ENCODE results near the gene MOB4.
"Not testable (repeated sequence)": the region's sequence is repeated elsewhere in the genome, so short reads cannot be mapped to it uniquely, and the experiment has no call there.

MOB4 gene

GRCh38 chr2:197573608-197574007 is 57.7 kb downstream of the MOB4 start:
- no peaks in the 10 kb centered on the region for H3K27me3 ChIP-seq (ENCODE audit: control insufficient read depth, insufficient read depth, low read length)
- no peak overlapping the region for H3K9ac ChIP-seq (ENCODE audit: low read length)
- H3K4me3 ChIP-seq (ENCODE audit: low read length): no peak overlapping the region
- H3K36me3 ChIP-seq (ENCODE audit: control insufficient read depth, insufficient read depth, low read length): no peaks in the 10 kb centered on the region
- H3K4me1 ChIP-seq (ENCODE audit: control insufficient read depth, insufficient read depth, low read length): no peaks in the 10 kb centered on the region
- H3K27ac ChIP-seq (ENCODE audit: low read depth, low read length): no peak overlapping the region

DNA sequence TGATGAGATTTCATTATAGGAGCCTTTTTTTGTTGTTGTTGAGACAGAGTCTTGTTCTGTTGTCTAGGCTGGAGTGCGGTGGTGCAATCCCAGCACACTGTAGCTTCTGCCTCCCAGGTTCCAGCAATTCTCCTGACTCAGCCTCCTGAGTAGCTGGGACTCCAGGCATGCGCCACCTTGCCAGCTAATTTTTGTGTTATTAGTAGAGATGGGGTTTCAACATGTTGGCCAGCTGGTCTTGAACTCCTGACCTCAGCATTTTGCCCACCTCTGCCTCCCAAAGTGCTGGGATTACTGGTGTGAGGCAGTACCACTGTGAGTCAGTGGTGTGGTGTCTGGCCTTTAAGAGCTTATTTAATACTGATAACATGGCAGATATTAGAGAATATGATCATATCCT is 60.1 kb downstream of the MOB4 start:
- no peak overlapping the region for H3K27ac ChIP-seq (ENCODE audit: low read depth, low read length)
- H3K4me1 ChIP-seq (ENCODE audit: control insufficient read depth, insufficient read depth, low read length): no peaks in the 10 kb centered on the region
- no peak overlapping the region for H3K9ac ChIP-seq (ENCODE audit: low read length)
- no peak overlapping the region for H3K4me3 ChIP-seq (ENCODE audit: low read length)
- H3K36me3 ChIP-seq (ENCODE audit: control insufficient read depth, insufficient read depth, low read length): no peaks in the 10 kb centered on the region
- H3K27me3 ChIP-seq (ENCODE audit: control insufficient read depth, insufficient read depth, low read length): no peaks in the 10 kb centered on the region

DNA sequence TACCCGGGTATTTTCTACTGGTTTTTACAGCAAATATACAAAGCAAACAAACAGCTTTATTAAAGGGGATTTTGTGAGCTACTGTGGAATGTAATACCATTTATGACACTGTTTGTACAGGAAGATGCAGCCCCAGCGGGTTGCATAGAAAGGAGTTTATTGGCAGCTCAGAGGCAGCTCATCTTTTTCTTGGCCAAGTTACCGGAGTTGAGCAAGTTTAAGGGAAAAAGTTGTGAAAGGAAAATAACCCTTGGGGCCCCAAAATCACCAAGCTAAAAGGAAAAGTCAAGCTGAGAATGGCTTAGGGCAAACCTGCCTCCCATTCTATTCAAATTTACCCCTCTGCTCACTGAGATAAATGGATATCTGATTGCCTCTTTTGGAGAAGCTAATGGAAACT is 60.8 kb downstream of the MOB4 start:
- no peak overlapping the region for H3K4me3 ChIP-seq (ENCODE audit: low read length)
- no peak overlapping the region for H3K9ac ChIP-seq (ENCODE audit: low read length)
- no peaks in the 10 kb centered on the region for H3K36me3 ChIP-seq (ENCODE audit: control insufficient read depth, insufficient read depth, low read length)
- H3K27me3 ChIP-seq (ENCODE audit: control insufficient read depth, insufficient read depth, low read length): no peaks in the 10 kb centered on the region
- no peak overlapping the region for H3K27ac ChIP-seq (ENCODE audit: low read depth, low read length)
- H3K4me1 ChIP-seq (ENCODE audit: control insufficient read depth, insufficient read depth, low read length): no peaks in the 10 kb centered on the region

GRCh38 chr2:197577446-197577845 is 61.6 kb downstream of the MOB4 start:
- no peaks in the 10 kb centered on the region for H3K4me1 ChIP-seq (ENCODE audit: control insufficient read depth, insufficient read depth, low read length)
- H3K36me3 ChIP-seq (ENCODE audit: control insufficient read depth, insufficient read depth, low read length): no peaks in the 10 kb centered on the region
- H3K4me3 ChIP-seq (ENCODE audit: low read length): no peak overlapping the region
- H3K27me3 ChIP-seq (ENCODE audit: control insufficient read depth, insufficient read depth, low read length): no peaks in the 10 kb centered on the region
- no peak overlapping the region for H3K9ac ChIP-seq (ENCODE audit: low read length)
- no peak overlapping the region for H3K27ac ChIP-seq (ENCODE audit: low read depth, low read length)

- H3K9ac ChIP-seq (ENCODE audit: low read length); H3K27me3 ChIP-seq (ENCODE audit: control insufficient read depth, insufficient read depth, low read length); H3K27ac ChIP-seq (ENCODE audit: low read depth, low read length); H3K36me3 ChIP-seq (ENCODE audit: control insufficient read depth, insufficient read depth, low read length); H3K4me1 ChIP-seq (ENCODE audit: control insufficient read depth, insufficient read depth, low read length); H3K4me3 ChIP-seq (ENCODE audit: low read length): not testable (repeated sequence)
These were observed 62.4 kb downstream of the MOB4 start for GRCh38 chr2:197578294-197578693.

DNA sequence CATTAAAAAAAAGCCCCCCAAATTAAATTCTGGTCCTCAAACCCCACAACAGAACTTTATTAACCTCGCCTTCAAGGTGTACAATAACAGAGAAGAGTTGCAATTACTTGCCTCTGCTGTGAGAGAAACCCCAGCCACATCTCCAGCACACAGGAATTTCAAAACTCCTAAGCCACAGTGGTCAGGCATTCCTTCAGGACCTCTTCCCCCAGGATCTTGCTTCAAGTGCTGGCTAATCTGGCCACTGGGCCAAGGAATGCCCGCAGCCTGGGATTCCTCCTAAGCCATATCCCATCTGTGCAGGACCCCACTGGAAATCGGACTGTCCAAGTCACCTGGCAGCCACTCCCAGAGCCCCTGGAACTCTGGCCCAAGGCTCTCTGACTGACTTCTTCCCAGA is 64.3 kb downstream of the MOB4 start:
- H3K36me3 ChIP-seq (ENCODE audit: control insufficient read depth, insufficient read depth, low read length); H3K9ac ChIP-seq (ENCODE audit: low read length); H3K4me1 ChIP-seq (ENCODE audit: control insufficient read depth, insufficient read depth, low read length); H3K27me3 ChIP-seq (ENCODE audit: control insufficient read depth, insufficient read depth, low read length); H3K4me3 ChIP-seq (ENCODE audit: low read length); H3K27ac ChIP-seq (ENCODE audit: low read depth, low read length): not testable (repeated sequence)

DNA sequence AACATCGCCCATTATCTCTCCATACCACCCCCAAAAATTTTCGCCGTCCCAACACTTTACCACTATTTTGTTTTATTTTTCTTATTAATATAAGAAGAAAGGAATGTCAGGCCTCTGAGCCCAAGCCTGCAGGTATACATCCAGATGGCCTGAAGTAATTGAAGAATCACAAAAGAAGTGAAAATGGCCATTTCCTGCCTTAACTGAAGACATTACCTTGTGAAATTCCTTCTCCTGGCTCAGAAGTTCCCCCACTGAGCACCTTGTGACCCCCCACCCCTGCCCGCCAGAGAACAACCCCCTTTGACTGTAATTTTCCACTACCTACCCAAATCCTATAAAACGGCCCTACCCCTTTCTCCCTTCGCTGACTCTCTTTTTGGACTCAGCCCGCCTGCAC is 71.4 kb downstream of the MOB4 start:
- not testable (repeated sequence) for H3K27ac ChIP-seq (ENCODE audit: low read depth, low read length); H3K4me3 ChIP-seq (ENCODE audit: low read length); H3K9ac ChIP-seq (ENCODE audit: low read length); H3K27me3 ChIP-seq (ENCODE audit: control insufficient read depth, insufficient read depth, low read length); H3K4me1 ChIP-seq (ENCODE audit: control insufficient read depth, insufficient read depth, low read length); H3K36me3 ChIP-seq (ENCODE audit: control insufficient read depth, insufficient read depth, low read length)

GRCh38 chr2:197591339-197592072 is 75.6 kb downstream of the MOB4 start:
- Histone ChIP-seq H3K36me3 (ENCODE audit: control insufficient read depth, insufficient read depth, low read length) (no peaks in the 10 kb centered on the region), H3K4me1 (ENCODE audit: control insufficient read depth, insufficient read depth, low read length) (no peaks in the 10 kb centered on the region), H3K9ac (ENCODE audit: low read length) (no peak overlapping the region), H3K27ac (ENCODE audit: low read depth, low read length) (no peak overlapping the region), H3K4me3 (ENCODE audit: low read length) (no peak overlapping the region), H3K27me3 (ENCODE audit: control insufficient read depth, insufficient read depth, low read length) (no peaks in the 10 kb centered on the region)

DNA sequence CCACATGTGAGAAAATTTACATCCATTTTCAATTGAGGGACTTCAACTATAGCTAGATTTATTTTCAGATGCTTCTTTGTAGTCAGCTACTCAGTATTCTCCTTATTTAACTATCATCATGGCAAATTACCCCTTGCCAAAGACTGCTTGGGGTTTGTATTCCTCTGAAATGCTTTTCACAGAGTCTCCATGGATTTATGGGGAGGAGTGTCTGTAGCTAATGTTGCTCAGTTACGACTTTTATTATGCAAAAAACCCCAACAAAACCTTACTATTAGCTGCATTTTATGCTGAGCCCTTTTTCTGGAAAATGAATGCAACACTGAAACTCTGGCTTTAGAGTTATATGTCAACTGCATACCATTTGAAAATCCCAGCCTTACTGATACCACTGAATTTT is 80.9 kb downstream of the MOB4 start:
- H3K9ac ChIP-seq (ENCODE audit: low read length): no peak overlapping the region
- H3K27me3 ChIP-seq (ENCODE audit: control insufficient read depth, insufficient read depth, low read length): no peaks in the 10 kb centered on the region
- no peak overlapping the region for H3K4me3 ChIP-seq (ENCODE audit: low read length)
- H3K36me3 ChIP-seq (ENCODE audit: control insufficient read depth, insufficient read depth, low read length): no peaks in the 10 kb centered on the region
- H3K4me1 ChIP-seq (ENCODE audit: control insufficient read depth, insufficient read depth, low read length): no peaks in the 10 kb centered on the region
- no peak overlapping the region for H3K27ac ChIP-seq (ENCODE audit: low read depth, low read length)

DNA sequence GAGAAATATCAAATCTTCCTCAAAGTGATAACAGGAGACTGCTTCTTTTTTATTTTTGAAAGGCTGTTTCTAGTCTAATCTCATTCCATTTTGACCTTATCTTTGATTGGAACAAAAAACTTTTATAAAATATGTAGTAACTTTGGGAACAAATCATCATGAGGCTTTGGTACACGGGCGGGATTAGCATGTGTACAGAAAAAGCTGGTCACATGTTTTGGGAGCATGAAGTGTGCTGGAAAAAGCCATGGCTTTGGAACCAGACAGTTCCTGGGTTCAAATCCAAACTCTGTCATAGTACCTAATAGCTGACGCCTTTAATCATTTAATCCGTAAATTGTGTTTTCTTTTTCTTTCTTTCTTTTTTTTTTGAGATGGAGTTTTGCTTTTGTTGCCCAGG is 81.3 kb downstream of the MOB4 start:
- Histone ChIP-seq H3K36me3 (ENCODE audit: control insufficient read depth, insufficient read depth, low read length) (no peaks in the 10 kb centered on the region), H3K9ac (ENCODE audit: low read length) (no peak overlapping the region), H3K27me3 (ENCODE audit: control insufficient read depth, insufficient read depth, low read length) (no peaks in the 10 kb centered on the region), H3K27ac (ENCODE audit: low read depth, low read length) (no peak overlapping the region), H3K4me3 (ENCODE audit: low read length) (no peak overlapping the region), H3K4me1 (ENCODE audit: control insufficient read depth, insufficient read depth, low read length) (no peaks in the 10 kb centered on the region)

DNA sequence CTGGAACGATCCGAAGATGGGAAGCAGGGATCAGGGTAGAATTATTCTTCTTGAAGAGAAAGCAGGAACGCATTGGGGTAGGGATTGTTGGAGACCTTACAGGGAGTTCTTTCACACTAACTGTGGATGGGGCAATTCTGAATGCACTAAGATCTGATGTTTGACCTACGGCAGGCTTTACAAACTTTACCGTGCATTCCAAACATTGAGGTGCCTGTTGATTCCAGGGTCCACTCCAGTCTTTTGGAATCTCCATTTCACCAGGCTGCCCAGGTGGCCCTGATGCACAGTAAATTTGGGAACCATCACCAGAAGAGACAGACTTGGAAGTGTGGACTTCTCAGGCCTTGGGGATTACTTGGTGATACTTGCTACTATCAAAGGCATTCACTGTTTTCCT is 82.6 kb downstream of the MOB4 start:
- Histone ChIP-seq H3K9ac (ENCODE audit: low read length) (no peak overlapping the region), H3K36me3 (ENCODE audit: control insufficient read depth, insufficient read depth, low read length) (no peaks in the 10 kb centered on the region), H3K27me3 (ENCODE audit: control insufficient read depth, insufficient read depth, low read length) (no peaks in the 10 kb centered on the region), H3K4me3 (ENCODE audit: low read length) (no peak overlapping the region), H3K4me1 (ENCODE audit: control insufficient read depth, insufficient read depth, low read length) (no peaks in the 10 kb centered on the region), H3K27ac (ENCODE audit: low read depth, low read length) (no peak overlapping the region)

DNA sequence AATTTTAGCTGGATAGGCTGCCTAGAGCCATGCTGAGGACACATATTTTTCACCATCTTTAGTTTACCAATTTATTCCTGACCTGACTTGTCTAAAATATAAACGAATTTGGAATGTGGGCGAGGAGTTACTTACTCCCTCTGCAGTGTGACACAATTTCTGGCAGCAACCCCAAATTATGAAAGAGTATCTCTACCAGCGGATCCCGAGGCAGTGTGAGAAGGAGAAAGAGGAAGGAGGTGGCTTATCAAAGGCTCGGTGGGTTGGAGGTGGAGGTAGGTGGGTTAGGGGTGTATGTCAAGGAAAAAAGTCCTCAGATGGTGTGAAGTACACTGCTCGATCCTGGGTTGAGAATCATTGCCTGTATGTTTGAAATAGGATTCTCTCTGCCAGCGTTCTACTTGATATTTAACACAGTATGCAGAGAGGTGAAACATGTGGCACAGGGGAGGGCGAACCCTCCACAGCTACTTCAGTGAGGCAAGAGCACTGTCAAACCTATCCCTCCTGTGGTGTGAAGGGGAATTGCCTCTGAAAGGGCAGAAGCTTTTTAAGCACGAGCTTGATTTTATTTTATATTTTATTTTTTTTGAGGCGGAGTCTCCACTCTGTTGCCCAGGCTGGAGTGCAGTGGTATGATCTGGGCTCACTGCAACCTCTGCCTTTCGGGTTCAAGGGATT is 83.6 kb downstream of the MOB4 start:
- Histone ChIP-seq H3K4me3 (ENCODE audit: low read length) (no peak overlapping the region), H3K27me3 (ENCODE audit: control insufficient read depth, insufficient read depth, low read length) (no peaks in the 10 kb centered on the region), H3K9ac (ENCODE audit: low read length) (no peak overlapping the region), H3K4me1 (ENCODE audit: control insufficient read depth, insufficient read depth, low read length) (no peaks in the 10 kb centered on the region), H3K27ac (ENCODE audit: low read depth, low read length) (no peak overlapping the region), H3K36me3 (ENCODE audit: control insufficient read depth, insufficient read depth, low read length) (no peaks in the 10 kb centered on the region)

DNA sequence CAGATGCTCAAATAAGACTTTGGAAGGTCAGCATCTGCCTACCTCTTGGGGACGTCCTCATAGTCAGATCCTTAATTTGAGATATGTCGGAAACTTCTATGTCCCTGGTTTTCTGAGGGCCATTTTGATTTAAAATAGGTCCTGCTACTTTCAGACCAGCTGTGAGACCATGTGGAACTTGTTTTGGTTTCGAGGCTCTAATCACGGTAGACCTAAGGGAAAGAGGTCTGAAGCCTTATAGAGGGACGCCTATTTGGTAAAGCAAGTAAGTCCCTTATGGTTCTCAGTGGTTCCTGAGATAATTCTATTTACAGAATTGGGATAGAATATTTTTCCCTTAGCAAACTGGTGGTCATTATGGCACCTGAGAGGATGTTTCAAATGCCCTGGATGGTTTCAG is 84.4 kb downstream of the MOB4 start:
- H3K9ac ChIP-seq (ENCODE audit: low read length): no peak overlapping the region
- H3K4me1 ChIP-seq (ENCODE audit: control insufficient read depth, insufficient read depth, low read length): no peaks in the 10 kb centered on the region
- no peaks in the 10 kb centered on the region for H3K36me3 ChIP-seq (ENCODE audit: control insufficient read depth, insufficient read depth, low read length)
- no peak overlapping the region for H3K27ac ChIP-seq (ENCODE audit: low read depth, low read length)
- no peaks in the 10 kb centered on the region for H3K27me3 ChIP-seq (ENCODE audit: control insufficient read depth, insufficient read depth, low read length)
- no peak overlapping the region for H3K4me3 ChIP-seq (ENCODE audit: low read length)
